Body of pancreas (tissue), 4 donors: ENCODE measurements around the gene MYLIP.

Experiments used
- POLR2A ChIP-seq, 3 donors: fragments of 450-650 bp; IDR thresholded peaks; one replicate each; pipeline ENCODE4 v1.6.1; 2016; ENCODE audit warnings: antibody characterized with exemption in 3 of 3, mild to moderate bottlenecking in 2 of 3
- TF ChIP-seq, protein P1 (sequence below), 7 experiments: fragments of 450-650 bp in 4 of 7; fragments of 200-600 bp in 3 of 7; sonication (generic) in 3 of 7; IDR thresholded peaks; one replicate each; pipeline ENCODE4 v1.5.1; 2016 to 2019; ENCODE audit warnings: antibody characterized with exemption in 7 of 7

DNA sequence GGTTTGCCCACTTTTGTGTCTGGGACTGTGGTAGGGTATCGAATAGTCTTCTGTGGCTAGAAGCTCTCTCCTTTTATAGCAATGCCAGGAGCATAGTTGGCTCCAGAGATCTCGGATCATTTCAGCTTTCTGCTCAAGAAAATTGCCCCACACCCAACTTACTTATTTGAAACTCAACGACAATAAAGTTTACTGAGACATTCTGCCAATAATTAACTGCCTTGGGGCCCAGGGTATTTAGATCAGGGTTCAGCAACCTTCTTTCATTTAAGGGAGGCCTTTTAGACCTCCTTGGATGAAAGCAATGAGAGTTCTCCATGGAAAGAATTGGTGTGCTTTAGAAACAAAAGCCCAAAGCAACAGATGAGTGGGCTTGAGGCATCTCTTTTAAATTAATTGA lies 55.7 kb downstream of the MYLIP start:
- TF ChIP-seq POLR2A (IDR thresholded peaks at IDR 0.05), result no peak
- TF ChIP-seq, protein P1, sequence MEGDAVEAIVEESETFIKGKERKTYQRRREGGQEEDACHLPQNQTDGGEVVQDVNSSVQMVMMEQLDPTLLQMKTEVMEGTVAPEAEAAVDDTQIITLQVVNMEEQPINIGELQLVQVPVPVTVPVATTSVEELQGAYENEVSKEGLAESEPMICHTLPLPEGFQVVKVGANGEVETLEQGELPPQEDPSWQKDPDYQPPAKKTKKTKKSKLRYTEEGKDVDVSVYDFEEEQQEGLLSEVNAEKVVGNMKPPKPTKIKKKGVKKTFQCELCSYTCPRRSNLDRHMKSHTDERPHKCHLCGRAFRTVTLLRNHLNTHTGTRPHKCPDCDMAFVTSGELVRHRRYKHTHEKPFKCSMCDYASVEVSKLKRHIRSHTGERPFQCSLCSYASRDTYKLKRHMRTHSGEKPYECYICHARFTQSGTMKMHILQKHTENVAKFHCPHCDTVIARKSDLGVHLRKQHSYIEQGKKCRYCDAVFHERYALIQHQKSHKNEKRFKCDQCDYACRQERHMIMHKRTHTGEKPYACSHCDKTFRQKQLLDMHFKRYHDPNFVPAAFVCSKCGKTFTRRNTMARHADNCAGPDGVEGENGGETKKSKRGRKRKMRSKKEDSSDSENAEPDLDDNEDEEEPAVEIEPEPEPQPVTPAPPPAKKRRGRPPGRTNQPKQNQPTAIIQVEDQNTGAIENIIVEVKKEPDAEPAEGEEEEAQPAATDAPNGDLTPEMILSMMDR (IDR thresholded peaks at IDR 0.05), result no peak
